HG03442 (cell line): Measurements from ENCODE around the gene GLRX2.
A peak's percentile ranks its signal among the peaks of the same experiment; 100 is the strongest.

Experiments used
- ATAC-seq: cut with Tn5 transposase; IDR thresholded peaks from one replicate; pipeline ENCODE4 v1.9.1; 2021; ENCODE audit warnings: mild to moderate bottlenecking, moderate library complexity; ENCODE audit not compliant: unreplicated experiment

The GLRX2 gene

DNA sequence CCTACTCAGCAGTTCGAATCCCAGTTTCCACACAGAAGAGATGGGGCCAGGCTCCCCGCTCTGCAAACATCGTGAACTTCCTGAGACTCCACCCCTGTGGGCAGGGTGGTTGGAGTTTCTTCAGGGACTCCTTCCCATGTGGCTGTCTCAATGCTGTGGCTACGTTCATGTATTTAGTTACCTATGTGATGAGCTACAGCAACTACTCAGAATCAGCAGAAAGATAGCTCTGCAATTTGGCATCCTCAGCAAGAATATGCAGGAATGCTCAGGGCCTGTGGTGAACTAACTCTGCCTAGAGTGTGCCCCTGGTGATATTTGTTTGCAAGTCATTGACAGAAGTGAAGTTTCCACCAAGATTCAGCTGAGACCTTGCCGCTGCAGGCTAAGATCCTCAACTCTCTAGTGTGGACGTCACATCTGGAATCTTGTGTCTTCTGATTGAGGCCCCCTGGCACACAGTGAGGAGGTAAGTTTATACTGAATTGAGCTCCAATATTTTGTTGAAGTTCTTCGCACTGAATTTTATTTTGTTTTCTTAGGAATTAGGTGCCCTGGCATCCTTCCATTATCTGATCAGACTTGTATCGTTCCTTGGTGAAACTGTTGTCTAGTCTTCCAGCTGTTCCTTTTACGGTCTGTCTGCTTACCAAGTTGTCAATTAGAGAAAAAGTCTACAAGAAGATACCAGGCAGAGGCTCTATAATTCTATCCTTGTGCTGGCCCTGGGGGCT lies 8.2 kb upstream of the GLRX2 start:
- ATAC-seq: no peak

- no peak for ATAC-seq
Measured at GRCh38 chr1:193111641-193112090, 6.5 kb upstream of the GLRX2 start.

GRCh38 chr1:193110864-193111263 lies 5.7 kb upstream of the GLRX2 start:
- no peak for ATAC-seq

- ATAC-seq: no peak
Measured at GRCh38 chr1:193110246-193110645, 5.0 kb upstream of the GLRX2 start.

- ATAC-seq: no peak
Measured at GRCh38 chr1:193109619-193110018, 4.4 kb upstream of the GLRX2 start.

DNA sequence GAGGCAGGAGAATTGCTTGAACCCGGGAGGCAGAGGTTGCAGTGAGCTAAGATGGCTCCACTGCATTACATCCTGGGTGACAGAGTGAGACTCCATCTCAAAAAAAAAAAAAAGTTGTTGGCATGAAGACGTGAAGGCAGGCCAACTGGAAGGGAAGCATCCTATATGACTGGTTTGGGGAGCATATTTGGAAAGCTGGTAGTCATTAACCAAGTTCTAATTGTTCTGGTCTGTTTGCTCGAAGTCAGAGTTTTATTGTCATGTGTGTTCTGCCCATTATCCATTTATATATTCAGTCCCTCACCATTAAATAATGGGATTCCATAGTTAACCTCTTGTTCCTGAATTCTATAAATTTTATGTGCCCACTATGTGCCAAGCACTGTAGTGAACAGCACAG lies 3.3 kb upstream of the GLRX2 start:
- ATAC-seq: no peak

- no peak for ATAC-seq
Measured at GRCh38 chr1:193105821-193106177, 585 bp upstream of the GLRX2 start.

- ATAC-seq: peak; percentile 29
Measured at GRCh38 chr1:193104502-193104906, 710 bp downstream of the GLRX2 start.

DNA sequence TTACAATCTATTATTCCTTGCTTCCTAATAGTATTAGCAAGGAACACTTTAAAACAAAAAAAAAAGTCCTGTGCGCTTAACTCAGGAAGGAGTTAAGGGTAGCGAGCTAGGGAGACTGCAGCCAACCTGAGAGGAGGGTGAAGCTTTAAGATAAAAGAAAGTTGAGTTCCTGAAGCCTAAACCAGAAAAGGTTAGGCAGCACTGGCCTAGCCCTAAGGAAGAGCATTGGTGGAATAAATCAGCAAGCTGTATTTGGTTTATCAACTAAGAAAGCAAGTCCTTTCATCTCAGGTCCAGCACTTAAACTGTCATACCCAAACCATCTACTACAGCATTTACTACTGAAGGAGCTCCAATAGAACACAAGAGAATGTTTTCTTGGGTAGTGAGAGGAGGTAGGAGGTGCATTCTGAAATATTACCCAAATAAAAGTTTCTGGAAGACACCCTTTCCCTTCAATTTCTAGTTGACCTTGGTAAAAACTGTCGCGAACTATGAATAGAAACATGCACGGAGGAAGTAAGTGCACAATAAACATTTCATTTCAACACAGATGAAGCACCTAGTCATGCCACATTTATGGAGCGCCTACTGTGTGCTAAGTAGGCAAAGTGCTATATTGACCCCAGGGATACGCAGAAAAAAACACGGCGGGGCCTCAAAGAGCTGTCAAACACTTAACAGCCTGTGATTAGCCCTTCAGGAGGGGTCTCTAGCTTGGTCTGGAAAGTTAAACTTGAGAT lies 1.3 kb downstream of the GLRX2 start:
- ATAC-seq: no peak

DNA sequence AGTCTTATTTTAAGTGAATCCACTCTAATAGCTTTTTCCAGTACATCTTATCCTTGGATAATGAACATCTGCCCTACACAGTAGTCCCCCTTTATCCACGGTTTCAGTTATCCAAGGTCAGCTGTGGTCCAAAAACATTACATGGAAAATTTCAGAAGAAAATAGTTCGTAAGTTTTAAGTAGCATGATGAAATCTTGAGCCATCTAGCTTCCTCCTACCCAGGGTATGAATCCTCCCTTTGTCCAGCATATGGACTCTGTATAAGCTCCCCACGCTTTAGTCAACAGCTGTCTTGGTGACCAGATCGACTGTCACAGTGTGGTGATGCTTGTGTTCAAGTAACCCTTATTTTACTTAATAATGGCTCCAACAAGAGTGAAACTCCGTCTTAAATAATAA lies 2.6 kb downstream of the GLRX2 start:
- ATAC-seq: no peak

DNA sequence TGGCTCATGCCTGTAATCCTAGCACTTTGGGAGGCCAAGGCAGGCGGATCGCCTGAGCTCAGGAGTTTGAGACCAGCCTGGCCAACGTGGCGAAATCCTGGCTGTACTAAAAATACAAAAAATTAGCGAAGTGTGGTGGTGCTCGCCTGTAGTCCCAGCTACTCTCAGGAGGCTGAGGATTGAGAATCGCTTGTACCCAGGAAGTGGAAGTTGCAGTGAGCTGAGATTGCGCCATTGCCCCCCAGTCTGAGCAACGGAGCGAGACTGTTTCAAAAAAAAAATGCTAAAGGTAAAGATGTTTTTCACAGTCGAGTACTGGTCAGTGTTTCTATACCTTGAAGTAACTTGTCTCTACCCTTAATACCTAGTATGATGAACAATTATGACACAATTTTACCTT lies 11.1 kb downstream of the GLRX2 start:
- ATAC-seq: no peak

- no peak for ATAC-seq
Measured at GRCh38 chr1:193090865-193091264, 14.3 kb downstream of the GLRX2 start.

- ATAC-seq: no peak
Measured at GRCh38 chr1:193087893-193088292, 17.3 kb downstream of the GLRX2 start.

GRCh38 chr1:193086342-193086741 lies 18.9 kb downstream of the GLRX2 start:
- ATAC-seq: no peak

GRCh38 chr1:193085263-193085662 lies 20.0 kb downstream of the GLRX2 start:
- no peak for ATAC-seq

DNA sequence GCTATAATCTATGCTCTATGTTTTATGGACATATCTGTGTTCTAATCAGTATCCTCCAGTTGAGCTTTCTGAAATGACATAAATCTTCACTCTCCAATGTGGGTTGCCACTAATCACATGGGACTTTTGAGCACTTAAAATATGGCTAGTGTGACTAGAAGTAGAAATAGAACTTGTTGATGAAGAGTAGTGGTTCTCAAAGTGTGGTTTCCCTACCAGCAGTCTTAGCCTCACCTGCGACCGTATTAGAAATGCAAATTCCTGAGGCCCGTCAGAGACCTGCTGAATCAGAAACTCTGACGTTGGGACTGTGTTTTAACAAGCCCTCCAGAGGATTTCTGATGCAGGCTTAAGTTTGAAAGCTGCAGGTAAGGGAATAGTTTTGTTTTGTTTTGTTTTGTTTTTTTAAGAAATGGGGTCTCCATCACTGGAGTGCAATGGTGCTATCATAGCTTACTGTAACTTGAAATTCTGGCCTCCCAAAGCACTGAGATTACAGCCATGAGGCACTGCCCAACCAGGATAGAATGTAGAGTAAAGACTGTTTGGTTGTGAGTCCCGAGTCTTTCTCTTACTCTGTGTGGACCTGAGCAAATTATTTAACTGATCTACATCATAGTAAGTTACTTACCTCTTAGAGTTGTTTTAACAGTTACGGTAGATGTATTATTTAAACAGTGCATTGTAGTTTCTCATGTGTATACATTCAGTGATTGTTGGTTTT lies 21.7 kb downstream of the GLRX2 start:
- peak; percentile 97 for ATAC-seq

- ATAC-seq: no peak
Measured at GRCh38 chr1:193079187-193079586, 26.0 kb downstream of the GLRX2 start.

- ATAC-seq: no peak
Measured at GRCh38 chr1:193077991-193078390, 27.2 kb downstream of the GLRX2 start.

DNA sequence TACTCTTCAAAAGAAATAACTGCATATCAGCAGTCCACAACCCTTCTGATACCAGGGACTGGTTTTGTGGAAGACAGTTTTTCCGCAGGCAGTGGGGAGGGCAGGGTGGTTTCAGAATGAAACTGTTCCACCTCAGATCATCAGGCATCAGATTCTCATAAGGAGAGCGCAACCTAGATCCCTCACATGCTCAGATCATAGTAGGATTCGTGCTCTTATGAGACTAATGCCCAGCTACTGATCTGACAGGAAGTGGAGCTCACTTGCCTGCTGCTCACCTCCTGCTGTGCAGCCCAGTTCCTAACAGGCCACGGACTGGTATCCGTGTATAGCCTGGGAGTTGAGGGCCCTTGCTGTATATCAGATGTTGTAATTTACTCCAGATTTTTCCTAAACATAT lies 34.3 kb downstream of the GLRX2 start:
- peak; percentile 67 for ATAC-seq

- peak; percentile 27 for ATAC-seq
Measured at GRCh38 chr1:193070386-193070753, 34.8 kb downstream of the GLRX2 start.

- no peak for ATAC-seq
Measured at GRCh38 chr1:193069748-193070385, 35.3 kb downstream of the GLRX2 start.
